VCaP (cell line): Measurements from ENCODE around the gene PARP1.

Source experiments
- H3K27ac ChIP-seq: fragments of 450-650 bp; 2 replicates; pipeline ENCODE4 v1.5.1; 2017
- TF ChIP-seq, protein P1 (sequence below): fragments of 450-650 bp; conservative IDR thresholded peaks from 2 replicates; pipeline ENCODE4 v1.5.1; 2017; ENCODE audit warnings: mild to moderate bottlenecking, moderate library complexity

PARP1 gene

DNA sequence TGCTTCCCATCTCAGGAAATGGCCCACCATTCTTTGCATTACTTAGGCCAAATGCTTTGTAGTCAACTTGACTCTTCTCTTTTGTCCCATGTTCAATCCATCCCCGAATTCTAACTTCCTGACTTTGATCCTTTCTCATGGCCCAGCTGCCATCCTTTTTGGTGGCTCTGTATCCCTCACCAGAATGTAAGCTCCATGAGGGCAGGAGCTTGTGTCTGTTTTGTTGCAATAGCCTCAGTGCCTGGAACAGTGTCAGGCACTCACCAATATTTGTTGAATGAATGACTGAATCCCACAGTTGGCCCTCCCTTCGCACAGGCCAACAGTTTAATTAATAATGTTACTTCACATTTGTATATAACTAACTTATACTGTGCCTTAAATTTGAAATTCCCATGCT is 3.1 kb upstream of the PARP1 start:
- TF ChIP-seq, protein P1, sequence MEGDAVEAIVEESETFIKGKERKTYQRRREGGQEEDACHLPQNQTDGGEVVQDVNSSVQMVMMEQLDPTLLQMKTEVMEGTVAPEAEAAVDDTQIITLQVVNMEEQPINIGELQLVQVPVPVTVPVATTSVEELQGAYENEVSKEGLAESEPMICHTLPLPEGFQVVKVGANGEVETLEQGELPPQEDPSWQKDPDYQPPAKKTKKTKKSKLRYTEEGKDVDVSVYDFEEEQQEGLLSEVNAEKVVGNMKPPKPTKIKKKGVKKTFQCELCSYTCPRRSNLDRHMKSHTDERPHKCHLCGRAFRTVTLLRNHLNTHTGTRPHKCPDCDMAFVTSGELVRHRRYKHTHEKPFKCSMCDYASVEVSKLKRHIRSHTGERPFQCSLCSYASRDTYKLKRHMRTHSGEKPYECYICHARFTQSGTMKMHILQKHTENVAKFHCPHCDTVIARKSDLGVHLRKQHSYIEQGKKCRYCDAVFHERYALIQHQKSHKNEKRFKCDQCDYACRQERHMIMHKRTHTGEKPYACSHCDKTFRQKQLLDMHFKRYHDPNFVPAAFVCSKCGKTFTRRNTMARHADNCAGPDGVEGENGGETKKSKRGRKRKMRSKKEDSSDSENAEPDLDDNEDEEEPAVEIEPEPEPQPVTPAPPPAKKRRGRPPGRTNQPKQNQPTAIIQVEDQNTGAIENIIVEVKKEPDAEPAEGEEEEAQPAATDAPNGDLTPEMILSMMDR = no peak
- no peak overlapping the region for H3K27ac ChIP-seq

DNA sequence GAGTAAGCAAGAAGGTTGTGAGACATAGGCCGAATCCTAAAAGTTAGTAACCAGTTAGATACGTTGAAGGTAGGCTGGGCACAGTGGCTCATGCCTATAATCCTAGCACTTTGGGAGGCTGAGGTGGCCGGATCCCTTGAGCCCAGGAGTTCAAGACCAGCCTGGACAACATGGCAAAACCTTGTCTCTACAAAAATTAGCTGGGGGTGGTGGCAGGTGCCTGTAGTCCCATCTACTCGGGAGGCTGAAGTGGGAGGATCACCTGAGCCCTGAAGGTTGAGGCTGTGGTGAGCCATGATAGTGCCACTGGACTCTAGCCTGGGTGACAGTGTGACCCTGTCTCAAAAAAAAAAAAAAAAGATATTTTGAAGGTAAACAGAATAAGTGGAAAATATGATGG is 1.5 kb upstream of the PARP1 start:
- TF ChIP-seq, protein P1 = no peak
- no peak overlapping the region for H3K27ac ChIP-seq

DNA sequence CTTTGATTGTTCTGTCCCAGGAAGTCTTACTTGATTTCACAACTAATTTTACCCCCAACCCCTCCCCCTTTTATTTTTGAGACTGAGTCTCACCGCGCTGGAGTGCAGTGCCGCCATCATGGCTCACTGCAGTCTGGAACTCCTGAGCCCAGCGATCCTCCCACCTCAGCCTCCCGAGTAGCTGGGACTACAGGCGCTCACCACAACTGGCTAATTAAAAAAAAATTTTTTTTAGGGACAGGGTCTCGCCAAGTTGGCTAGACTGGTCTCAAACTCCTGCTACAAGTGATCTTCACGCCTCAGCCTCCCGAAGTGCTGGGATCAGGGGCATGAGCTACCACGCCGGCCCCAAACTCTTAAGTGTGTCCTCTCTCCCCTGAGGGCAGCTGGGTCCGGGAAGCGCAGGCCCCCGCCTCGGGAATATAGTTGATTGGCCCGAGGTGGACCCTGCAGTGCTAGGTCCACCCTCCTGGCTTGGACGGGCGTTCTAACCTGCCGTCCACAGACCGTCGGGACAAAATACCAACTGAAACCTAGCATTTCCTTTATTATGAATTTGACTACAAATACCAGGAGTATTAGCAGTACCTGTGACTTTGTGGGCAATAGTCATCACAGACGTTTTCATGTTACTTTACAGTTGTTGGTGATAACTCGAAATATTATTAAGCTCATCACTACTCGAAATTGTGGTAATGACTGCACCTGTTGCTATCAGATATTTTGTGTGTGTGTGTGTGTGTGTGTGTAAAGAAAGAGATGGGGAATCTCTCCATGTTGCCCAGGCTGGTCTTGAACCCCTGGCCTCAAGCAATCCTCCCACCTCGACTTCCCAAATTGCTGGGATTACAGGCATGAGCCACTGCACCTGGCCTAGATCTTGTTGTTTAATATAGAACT is 642 bp upstream of the PARP1 start:
- TF ChIP-seq, protein P1 = peak; percentile 59
- peak overlapping the region; percentile 89 for H3K27ac ChIP-seq

DNA sequence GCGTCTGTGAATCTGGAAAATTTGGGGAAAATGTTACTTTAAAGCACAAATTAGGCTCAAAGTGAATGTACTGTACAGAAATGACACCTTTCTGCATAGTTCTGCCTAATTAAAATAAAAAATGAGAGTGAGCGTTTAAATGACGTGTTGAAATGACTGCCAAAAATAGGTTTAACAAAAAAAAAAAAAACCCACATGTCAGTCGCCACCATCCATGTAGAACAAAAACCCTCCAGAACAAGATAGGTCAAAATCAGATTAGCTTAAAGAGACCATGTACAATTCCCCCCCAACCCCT is 745 bp downstream of the PARP1 start:
- TF ChIP-seq, protein P1 = no peak
- H3K27ac ChIP-seq = peak overlapping the region; percentile 89

DNA sequence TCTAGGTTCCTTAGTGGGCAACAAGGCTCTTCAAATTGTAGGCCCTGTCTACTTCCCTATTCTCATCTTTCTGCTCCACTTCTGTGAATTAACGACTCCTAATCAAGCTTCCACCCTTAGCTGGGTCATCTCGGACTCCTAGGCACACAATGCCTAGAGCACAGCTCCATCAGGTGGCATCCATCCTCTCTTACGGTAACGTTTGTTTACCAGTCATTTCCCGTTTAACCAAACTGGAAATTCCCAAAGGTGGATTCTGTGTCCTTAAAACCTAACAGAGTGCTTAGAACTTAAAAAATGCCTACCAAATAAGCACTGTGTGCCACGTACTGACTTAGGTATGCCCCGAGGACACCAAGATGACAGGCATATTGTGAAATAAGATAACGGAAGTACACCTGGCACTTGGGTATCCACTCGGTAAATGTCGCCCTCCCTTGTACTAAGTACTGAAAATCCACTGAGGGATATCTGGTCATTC is 1.5 kb downstream of the PARP1 start:
- TF ChIP-seq, protein P1 = 0 out of 2 replicates have a peak, but pooled peaks have one; percentile 7
- peak overlapping the region; percentile 89 for H3K27ac ChIP-seq

DNA sequence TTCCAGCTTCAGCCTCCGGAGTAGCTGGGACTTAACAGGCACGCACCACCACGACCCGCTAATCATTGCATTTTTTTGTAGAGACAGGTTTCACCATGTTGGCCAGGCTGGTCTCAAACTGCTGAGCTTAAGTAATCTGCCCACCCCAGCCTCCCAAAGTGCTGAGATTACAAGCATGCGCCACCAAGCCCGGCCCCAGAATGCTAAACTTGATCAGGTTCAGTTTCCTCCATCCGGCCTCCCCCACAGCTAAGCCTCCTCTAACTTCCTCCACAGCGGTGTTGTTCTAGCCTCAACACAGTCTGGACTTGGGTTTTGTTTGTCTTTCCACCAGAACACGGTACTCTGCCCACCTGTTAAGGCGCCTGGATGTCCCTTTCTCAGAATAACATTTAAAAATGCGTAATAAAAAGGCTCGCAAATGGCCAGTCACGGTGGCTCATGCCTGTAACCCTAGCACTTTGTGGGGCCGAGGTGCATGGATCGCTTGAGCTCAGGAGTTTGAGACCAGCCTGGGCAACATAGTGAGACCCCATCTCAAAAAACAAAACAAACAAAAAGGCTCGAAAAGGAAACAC is 2.4 kb downstream of the PARP1 start:
- TF ChIP-seq, protein P1 = no peak

DNA sequence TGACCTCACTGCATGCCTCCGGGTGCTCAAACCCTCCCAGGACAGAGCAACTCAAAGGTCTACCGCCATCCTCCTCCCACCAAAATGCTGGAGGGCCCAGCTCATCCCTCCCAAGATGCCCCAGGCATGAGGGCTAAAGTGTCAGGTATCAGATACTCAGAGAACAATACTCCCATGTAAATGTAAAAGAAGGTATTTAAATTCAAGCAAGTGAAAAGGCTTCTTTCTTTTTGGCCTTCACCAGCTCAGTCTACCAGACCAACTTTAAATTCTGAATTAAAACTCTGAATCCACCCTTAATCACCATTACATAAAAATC is 3.0 kb downstream of the PARP1 start:
- TF ChIP-seq, protein P1 = no peak
- H3K27ac ChIP-seq = peak overlapping the region; percentile 89

More for the DNA sequence above, 2.4 kb downstream of the PARP1 start:
- peak overlapping the region; percentile 89 for H3K27ac ChIP-seq
